ENCODE results near the gene TUBB1.

The TUBB1 gene

GRCh38 chr20:59013959-59014608 is 5.1 kb upstream of the TUBB1 start:
- Histone ChIP-seq H3K4me2 (ENCODE audit: low read length) (no peak overlapping the region), H3K23ac (ENCODE audit: low read length) (no peak overlapping the region), H3K79me2 (ENCODE audit: control insufficient read depth, insufficient read depth, low read length) (no peaks in the 10 kb centered on the region), H2BK5ac (ENCODE audit: low read length) (no peak overlapping the region), H3K79me1 (ENCODE audit: low read length) (no peaks in the 10 kb centered on the region), H4K5ac (ENCODE audit: low read length) (no peak overlapping the region), H3K4ac (ENCODE audit: low read depth, low read length) (no peak overlapping the region), H4K8ac (ENCODE audit: low read depth, low read length) (no peak overlapping the region), H3K4me1 (ENCODE audit: control insufficient read depth, low read depth, low read length) (peaks cover 3% of the 10 kb centered on the region), H3K27ac (ENCODE audit: low read depth, low read length) (no peak overlapping the region), H3K9ac (ENCODE audit: low read length) (no peak overlapping the region), H3K27me3 (ENCODE audit: insufficient read depth, low read length, poor library complexity) (no peaks in the 10 kb centered on the region), H3K4me3 (ENCODE audit: low read length) (no peak overlapping the region), H3K18ac (ENCODE audit: low read length) (no peak overlapping the region), H2BK15ac (replicated peaks; ENCODE audit: low read depth) (no peak overlapping the region), H3K56ac (ENCODE audit: low read length) (no peak overlapping the region), H2AK5ac (ENCODE audit: low read length) (no peak overlapping the region), H3K36me3 (ENCODE audit: control insufficient read depth, insufficient read depth, low read length) (no peaks in the 10 kb centered on the region), H2BK120ac (ENCODE audit: low read depth, low read length) (no peak overlapping the region)
- WGBS (ENCODE audit: extremely low coverage, insufficient coverage, low lambda C conversion rate): no CpG with 5 or more reads among the region's 13 CpGs
- DNase-seq: no peak

GRCh38 chr20:59014680-59015389 is 4.4 kb upstream of the TUBB1 start:
- no peak overlapping the region for H4K5ac ChIP-seq (ENCODE audit: low read length)
- no peak overlapping the region for H3K56ac ChIP-seq (ENCODE audit: low read length)
- H3K79me2 ChIP-seq (ENCODE audit: control insufficient read depth, insufficient read depth, low read length): no peaks in the 10 kb centered on the region
- H3K4me2 ChIP-seq (ENCODE audit: low read length): no peak overlapping the region
- H3K9ac ChIP-seq (ENCODE audit: low read length): no peak overlapping the region
- H3K4me3 ChIP-seq (ENCODE audit: low read length): no peak overlapping the region
- no peaks in the 10 kb centered on the region for H3K79me1 ChIP-seq (ENCODE audit: low read length)
- no CpG with 5 or more reads among the region's 17 CpGs for WGBS (ENCODE audit: extremely low coverage, insufficient coverage, low lambda C conversion rate)
- no peak overlapping the region for H3K27ac ChIP-seq (ENCODE audit: low read depth, low read length)
- no peaks in the 10 kb centered on the region for H3K36me3 ChIP-seq (ENCODE audit: control insufficient read depth, insufficient read depth, low read length)
- no peak for DNase-seq
- H3K27me3 ChIP-seq (ENCODE audit: insufficient read depth, low read length, poor library complexity): no peaks in the 10 kb centered on the region
- no peak overlapping the region for H2BK120ac ChIP-seq (ENCODE audit: low read depth, low read length)
- no peak overlapping the region for H3K4ac ChIP-seq (ENCODE audit: low read depth, low read length)
- no peak overlapping the region for H2AK5ac ChIP-seq (ENCODE audit: low read length)
- H2BK5ac ChIP-seq (ENCODE audit: low read length): no peak overlapping the region
- H3K23ac ChIP-seq (ENCODE audit: low read length): no peak overlapping the region
- no peak overlapping the region for H3K18ac ChIP-seq (ENCODE audit: low read length)
- no peak overlapping the region for H2BK15ac ChIP-seq (replicated peaks; ENCODE audit: low read depth)
- no peak overlapping the region for H4K8ac ChIP-seq (ENCODE audit: low read depth, low read length)
- peaks cover 3% of the 10 kb centered on the region for H3K4me1 ChIP-seq (ENCODE audit: control insufficient read depth, low read depth, low read length)

- peaks cover 3% of the 10 kb centered on the region for H3K4me1 ChIP-seq (ENCODE audit: control insufficient read depth, low read depth, low read length)
- H3K4me2 ChIP-seq (ENCODE audit: low read length): no peak overlapping the region
- no peak overlapping the region for H4K8ac ChIP-seq (ENCODE audit: low read depth, low read length)
- H3K4me3 ChIP-seq (ENCODE audit: low read length): no peak overlapping the region
- H3K23ac ChIP-seq (ENCODE audit: low read length): no peak overlapping the region
- H3K4ac ChIP-seq (ENCODE audit: low read depth, low read length): no peak overlapping the region
- no peaks in the 10 kb centered on the region for H3K79me1 ChIP-seq (ENCODE audit: low read length)
- no peaks in the 10 kb centered on the region for H3K27me3 ChIP-seq (ENCODE audit: insufficient read depth, low read length, poor library complexity)
- H2BK15ac ChIP-seq (replicated peaks; ENCODE audit: low read depth): no peak overlapping the region
- no peak overlapping the region for H3K56ac ChIP-seq (ENCODE audit: low read length)
- DNase-seq: no peak
- H3K79me2 ChIP-seq (ENCODE audit: control insufficient read depth, insufficient read depth, low read length): no peaks in the 10 kb centered on the region
- H3K18ac ChIP-seq (ENCODE audit: low read length): no peak overlapping the region
- H2AK5ac ChIP-seq (ENCODE audit: low read length): no peak overlapping the region
- H4K5ac ChIP-seq (ENCODE audit: low read length): no peak overlapping the region
- H3K36me3 ChIP-seq (ENCODE audit: control insufficient read depth, insufficient read depth, low read length): no peaks in the 10 kb centered on the region
- H2BK120ac ChIP-seq (ENCODE audit: low read depth, low read length): no peak overlapping the region
- H3K9ac ChIP-seq (ENCODE audit: low read length): no peak overlapping the region
- H2BK5ac ChIP-seq (ENCODE audit: low read length): no peak overlapping the region
- H3K27ac ChIP-seq (ENCODE audit: low read depth, low read length): no peak overlapping the region
- no CpG with 5 or more reads among the region's 16 CpGs for WGBS (ENCODE audit: extremely low coverage, insufficient coverage, low lambda C conversion rate)
Observed at GRCh38 chr20:59015411-59015810, 3.8 kb upstream of the TUBB1 start.

GRCh38 chr20:59015812-59016711 is 3.2 kb upstream of the TUBB1 start:
- H3K27me3 ChIP-seq (ENCODE audit: insufficient read depth, low read length, poor library complexity): no peaks in the 10 kb centered on the region
- no peak for DNase-seq
- no peak overlapping the region for H3K4me3 ChIP-seq (ENCODE audit: low read length)
- no peak overlapping the region for H2BK15ac ChIP-seq (replicated peaks; ENCODE audit: low read depth)
- no peak overlapping the region for H3K27ac ChIP-seq (ENCODE audit: low read depth, low read length)
- H2BK5ac ChIP-seq (ENCODE audit: low read length): no peak overlapping the region
- no peaks in the 10 kb centered on the region for H3K36me3 ChIP-seq (ENCODE audit: control insufficient read depth, insufficient read depth, low read length)
- H3K18ac ChIP-seq (ENCODE audit: low read length): no peak overlapping the region
- no peaks in the 10 kb centered on the region for H3K79me2 ChIP-seq (ENCODE audit: control insufficient read depth, insufficient read depth, low read length)
- H3K79me1 ChIP-seq (ENCODE audit: low read length): no peaks in the 10 kb centered on the region
- no peak overlapping the region for H4K8ac ChIP-seq (ENCODE audit: low read depth, low read length)
- no peak overlapping the region for H2AK5ac ChIP-seq (ENCODE audit: low read length)
- H3K9ac ChIP-seq (ENCODE audit: low read length): no peak overlapping the region
- no peak overlapping the region for H3K56ac ChIP-seq (ENCODE audit: low read length)
- no peak overlapping the region for H3K4me2 ChIP-seq (ENCODE audit: low read length)
- no peak overlapping the region for H3K4ac ChIP-seq (ENCODE audit: low read depth, low read length)
- WGBS (ENCODE audit: extremely low coverage, insufficient coverage, low lambda C conversion rate): no CpG with 5 or more reads among the region's 16 CpGs
- no peak overlapping the region for H3K23ac ChIP-seq (ENCODE audit: low read length)
- H2BK120ac ChIP-seq (ENCODE audit: low read depth, low read length): no peak overlapping the region
- no peak overlapping the region for H4K5ac ChIP-seq (ENCODE audit: low read length)
- peaks cover 2% of the 10 kb centered on the region for H3K4me1 ChIP-seq (ENCODE audit: control insufficient read depth, low read depth, low read length)

DNA sequence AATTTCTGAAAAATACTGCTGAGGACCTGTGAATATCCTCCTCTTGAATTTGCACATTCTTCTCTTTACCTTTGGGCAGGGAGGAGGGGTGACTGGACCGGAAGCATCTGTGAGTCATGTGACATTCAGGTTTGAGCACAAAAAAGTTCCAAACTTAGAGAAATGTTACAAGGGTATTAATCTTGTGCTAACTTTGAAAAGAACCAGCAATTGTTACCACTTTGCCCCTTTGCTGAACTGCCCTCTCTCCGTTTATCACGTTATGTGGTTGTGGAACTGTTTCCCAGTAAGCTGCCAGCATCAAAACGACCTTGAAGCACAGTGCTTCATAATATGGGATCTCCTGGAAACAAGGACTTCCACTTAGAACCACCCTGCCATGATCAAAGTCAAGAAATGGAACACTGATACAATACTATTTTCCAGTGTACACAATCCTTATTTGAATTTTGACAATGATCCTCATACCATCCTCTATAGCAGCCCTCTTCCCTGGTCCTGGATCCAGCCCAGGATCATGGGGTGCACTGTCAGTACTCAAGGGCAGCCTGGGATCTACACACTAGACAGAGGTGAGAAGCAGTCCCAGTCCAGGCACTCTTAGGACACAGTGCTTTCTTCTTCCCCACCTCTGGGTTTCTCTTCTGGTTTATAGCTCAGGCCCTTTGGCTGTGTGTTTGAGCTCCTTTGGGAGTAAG is 2.3 kb upstream of the TUBB1 start:
- H3K79me2 ChIP-seq (ENCODE audit: control insufficient read depth, insufficient read depth, low read length): no peaks in the 10 kb centered on the region
- no peaks in the 10 kb centered on the region for H3K36me3 ChIP-seq (ENCODE audit: control insufficient read depth, insufficient read depth, low read length)
- H3K27me3 ChIP-seq (ENCODE audit: insufficient read depth, low read length, poor library complexity): no peaks in the 10 kb centered on the region
- DNase-seq: no peak
- no peak overlapping the region for H3K23ac ChIP-seq (ENCODE audit: low read length)
- H3K79me1 ChIP-seq (ENCODE audit: low read length): no peaks in the 10 kb centered on the region
- no peak overlapping the region for H2BK5ac ChIP-seq (ENCODE audit: low read length)
- no peak overlapping the region for H3K27ac ChIP-seq (ENCODE audit: low read depth, low read length)
- no peaks in the 10 kb centered on the region for H3K4me1 ChIP-seq (ENCODE audit: control insufficient read depth, low read depth, low read length)
- H2BK15ac ChIP-seq (replicated peaks; ENCODE audit: low read depth): no peak overlapping the region
- no peak overlapping the region for H2BK120ac ChIP-seq (ENCODE audit: low read depth, low read length)
- no peak overlapping the region for H3K4me2 ChIP-seq (ENCODE audit: low read length)
- H3K9ac ChIP-seq (ENCODE audit: low read length): no peak overlapping the region
- H4K8ac ChIP-seq (ENCODE audit: low read depth, low read length): no peak overlapping the region
- H2AK5ac ChIP-seq (ENCODE audit: low read length): no peak overlapping the region
- no peak overlapping the region for H3K18ac ChIP-seq (ENCODE audit: low read length)
- H3K4ac ChIP-seq (ENCODE audit: low read depth, low read length): no peak overlapping the region
- H4K5ac ChIP-seq (ENCODE audit: low read length): no peak overlapping the region
- WGBS (ENCODE audit: extremely low coverage, insufficient coverage, low lambda C conversion rate): no CpG with 5 or more reads among the region's 4 CpGs
- no peak overlapping the region for H3K56ac ChIP-seq (ENCODE audit: low read length)
- no peak overlapping the region for H3K4me3 ChIP-seq (ENCODE audit: low read length)
